Measurements from ENCODE around the gene IER2.
"Not testable (repeated sequence)": the region's sequence is repeated elsewhere in the genome, so short reads cannot be mapped to it uniquely, and the experiment has no call there.

The IER2 gene

GRCh38 chr19:13181747-13182388, 31.7 kb downstream of the IER2 start:
- Histone ChIP-seq H3K9ac (ENCODE audit: low read depth, low read length) (no peak overlapping the region), H3K4me1 (ENCODE audit: insufficient read depth, low read length) (peaks cover 4% of the 10 kb centered on the region; the same call in 1 of the 2 replicates), H3K9me3 (ENCODE audit: control insufficient read depth, insufficient read depth, low read length) (no peaks in the 10 kb centered on the region), H3K36me3 (ENCODE audit: insufficient read depth, low read length) (no peaks in the 10 kb centered on the region)

- H3K4me1 ChIP-seq (ENCODE audit: insufficient read depth, low read length); H3K36me3 ChIP-seq (ENCODE audit: insufficient read depth, low read length): not testable (repeated sequence)
Measured at GRCh38 chr19:13184926-13185325, 34.7 kb downstream of the IER2 start.

GRCh38 chr19:13185763-13186657, 35.8 kb downstream of the IER2 start:
- H3K36me3 ChIP-seq (ENCODE audit: insufficient read depth, low read length); H3K4me1 ChIP-seq (ENCODE audit: insufficient read depth, low read length); H3K9me3 ChIP-seq (ENCODE audit: control insufficient read depth, insufficient read depth, low read length); H3K9ac ChIP-seq (ENCODE audit: low read depth, low read length): not testable (repeated sequence)

More at GRCh38 chr19:13184926-13185325, 34.7 kb downstream of the IER2 start:
- H3K9ac ChIP-seq (ENCODE audit: low read depth, low read length); H3K9me3 ChIP-seq (ENCODE audit: control insufficient read depth, insufficient read depth, low read length): not testable (repeated sequence)

- H3K4me1 ChIP-seq (ENCODE audit: insufficient read depth, low read length); H3K36me3 ChIP-seq (ENCODE audit: insufficient read depth, low read length); H3K9me3 ChIP-seq (ENCODE audit: control insufficient read depth, insufficient read depth, low read length); H3K9ac ChIP-seq (ENCODE audit: low read depth, low read length): not testable (repeated sequence)
Measured at GRCh38 chr19:13186688-13187087, 36.5 kb downstream of the IER2 start.

GRCh38 chr19:13187419-13187818, 37.2 kb downstream of the IER2 start:
- Histone ChIP-seq H3K9me3 (ENCODE audit: control insufficient read depth, insufficient read depth, low read length) (no peaks in the 10 kb centered on the region), H3K36me3 (ENCODE audit: insufficient read depth, low read length) (no peaks in the 10 kb centered on the region), H3K9ac (ENCODE audit: low read depth, low read length) (no peak overlapping the region), H3K4me1 (ENCODE audit: insufficient read depth, low read length) (no peaks in the 10 kb centered on the region; the same call in 1 of the 2 replicates)

- H3K36me3 ChIP-seq (ENCODE audit: insufficient read depth, low read length): no peaks in the 10 kb centered on the region
- no peak overlapping the region for H3K9ac ChIP-seq (ENCODE audit: low read depth, low read length)
- H3K9me3 ChIP-seq (ENCODE audit: control insufficient read depth, insufficient read depth, low read length): no peaks in the 10 kb centered on the region
- no peaks in the 10 kb centered on the region; the same call in 1 of the 2 replicates for H3K4me1 ChIP-seq (ENCODE audit: insufficient read depth, low read length)
Measured at GRCh38 chr19:13189600-13189999, 39.4 kb downstream of the IER2 start.

GRCh38 chr19:13190781-13191540, 40.8 kb downstream of the IER2 start:
- no peak overlapping the region for H3K9ac ChIP-seq (ENCODE audit: low read depth, low read length)
- no peaks in the 10 kb centered on the region; the same call in 1 of the 2 replicates for H3K4me1 ChIP-seq (ENCODE audit: insufficient read depth, low read length)
- no peaks in the 10 kb centered on the region for H3K9me3 ChIP-seq (ENCODE audit: control insufficient read depth, insufficient read depth, low read length)
- no peaks in the 10 kb centered on the region for H3K36me3 ChIP-seq (ENCODE audit: insufficient read depth, low read length)

GRCh38 chr19:13195678-13196077, 45.5 kb downstream of the IER2 start:
- no peaks in the 10 kb centered on the region for H3K36me3 ChIP-seq (ENCODE audit: insufficient read depth, low read length)
- H3K4me1 ChIP-seq (ENCODE audit: insufficient read depth, low read length): no peaks in the 10 kb centered on the region
- no peak overlapping the region for H3K9ac ChIP-seq (ENCODE audit: low read depth, low read length)
- H3K9me3 ChIP-seq (ENCODE audit: control insufficient read depth, insufficient read depth, low read length): no peaks in the 10 kb centered on the region

- Histone ChIP-seq H3K9ac (ENCODE audit: low read depth, low read length) (no peak overlapping the region), H3K9me3 (ENCODE audit: control insufficient read depth, insufficient read depth, low read length) (no peaks in the 10 kb centered on the region), H3K4me1 (ENCODE audit: insufficient read depth, low read length) (no peaks in the 10 kb centered on the region), H3K36me3 (ENCODE audit: insufficient read depth, low read length) (no peaks in the 10 kb centered on the region)
Measured at GRCh38 chr19:13198634-13199033, 48.4 kb downstream of the IER2 start.

GRCh38 chr19:13202112-13202511, 51.9 kb downstream of the IER2 start:
- H3K9ac ChIP-seq (ENCODE audit: low read depth, low read length); H3K4me1 ChIP-seq (ENCODE audit: insufficient read depth, low read length); H3K36me3 ChIP-seq (ENCODE audit: insufficient read depth, low read length); H3K9me3 ChIP-seq (ENCODE audit: control insufficient read depth, insufficient read depth, low read length): not testable (repeated sequence)

All from ES-I3 (cell line).